ENCODE results near the gene HSP90AB1.
"Not testable (repeated sequence)": the region's sequence is repeated elsewhere in the genome, so short reads cannot be mapped to it uniquely, and the experiment has no call there.

The HSP90AB1 gene

GRCh38 chr6:44222486-44223318 is 24.2 kb upstream of the HSP90AB1 start:
- DNase-seq = no peak

- no peak for DNase-seq
Measured at GRCh38 chr6:44223319-44224028, 23.4 kb upstream of the HSP90AB1 start, which contains the start of gene SLC29A1. TSS of gene SLC29A1 (plus strand) at chr6:44223595. CDS start at chr6:44227314, 3,719 bp downstream.

DNA sequence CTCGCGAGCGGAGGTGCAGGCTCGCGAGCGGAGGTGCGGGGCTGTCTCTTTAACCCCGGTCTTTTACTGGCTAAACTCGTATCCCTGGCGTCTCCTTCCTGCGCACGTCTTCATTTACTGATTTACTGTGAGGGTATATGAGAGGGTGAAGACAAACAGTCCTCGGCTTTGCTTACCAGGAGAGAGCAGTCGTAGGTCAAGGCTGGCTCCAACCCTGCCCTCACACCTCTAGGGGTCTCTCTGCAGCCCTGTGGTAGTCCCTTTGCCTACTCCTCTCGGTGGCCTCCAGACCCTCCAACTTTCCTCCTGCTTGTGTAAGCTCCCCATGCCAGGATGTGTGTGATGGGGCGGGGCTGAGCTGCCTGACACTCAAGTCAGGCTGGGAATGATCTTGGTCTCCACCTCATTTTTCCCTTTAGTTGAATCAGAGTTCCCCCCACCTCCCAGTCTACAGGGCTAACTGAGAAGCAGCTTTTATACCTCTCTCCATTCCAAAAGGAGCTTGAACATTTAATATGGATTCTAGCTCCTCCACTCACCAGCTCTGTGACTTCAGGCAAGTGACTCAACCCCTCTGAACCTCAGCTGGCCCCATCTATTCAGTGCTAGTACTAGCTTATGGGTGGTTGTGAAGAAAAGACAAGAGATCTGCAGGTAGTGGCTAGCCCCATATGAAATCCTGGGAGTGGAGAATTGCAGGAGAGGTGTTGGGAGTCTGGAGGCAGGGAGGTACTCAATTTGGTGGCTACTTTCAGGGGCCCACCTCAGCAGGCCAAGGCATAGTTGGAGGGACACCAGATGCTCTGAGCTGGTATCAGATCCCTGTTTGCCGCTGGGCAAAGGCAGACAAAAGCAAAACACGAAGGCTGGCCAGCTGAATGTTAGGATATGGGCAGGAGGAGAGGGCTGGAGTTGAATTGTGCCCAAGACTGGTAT is 22.6 kb upstream of the HSP90AB1 start:
- no peak for DNase-seq

GRCh38 chr6:44224965-44225305 is 22.0 kb upstream of the HSP90AB1 start:
- no peak for DNase-seq

- no peak for DNase-seq
Measured at GRCh38 chr6:44225579-44226325, 21.1 kb upstream of the HSP90AB1 start.

- DNase-seq = no peak
Measured at GRCh38 chr6:44226368-44227147, 20.3 kb upstream of the HSP90AB1 start.

DNA sequence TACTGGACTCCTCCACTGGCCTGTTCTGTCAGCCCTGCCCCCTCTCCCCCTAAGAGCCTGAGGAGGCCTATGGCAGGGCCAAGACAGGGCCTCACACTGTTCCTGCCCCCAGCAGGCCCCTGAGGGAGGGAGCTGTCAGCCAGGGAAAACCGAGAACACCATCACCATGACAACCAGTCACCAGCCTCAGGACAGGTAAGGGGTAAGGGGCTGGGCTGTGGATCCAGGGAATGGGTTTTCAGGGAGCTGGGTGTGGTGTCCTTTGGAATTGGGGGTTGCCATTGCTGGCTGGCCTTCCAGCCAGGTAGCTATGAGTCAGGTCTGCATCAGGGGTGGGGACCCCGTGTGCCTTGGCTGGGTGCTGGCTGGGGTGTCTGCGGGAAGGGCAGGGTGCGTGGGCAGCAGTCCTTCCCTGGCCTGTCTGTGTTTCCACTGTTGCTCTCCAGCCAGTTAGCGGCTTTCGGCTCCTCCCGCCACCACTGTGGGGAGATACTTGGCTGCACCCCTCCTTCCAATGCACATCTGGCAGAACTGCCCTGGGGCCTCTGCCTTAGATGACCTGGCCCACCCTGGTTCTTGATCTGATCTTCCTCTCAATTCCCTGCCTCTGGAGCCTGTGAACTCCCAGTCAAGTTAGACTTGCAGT is 19.6 kb upstream of the HSP90AB1 start:
- DNase-seq = no peak

GRCh38 chr6:44228031-44228430 is 18.9 kb upstream of the HSP90AB1 start:
- DNase-seq = no peak

- DNase-seq = no peak
Measured at GRCh38 chr6:44228433-44228832, 18.5 kb upstream of the HSP90AB1 start.

- DNase-seq = no peak
Measured at GRCh38 chr6:44228836-44229235, 18.1 kb upstream of the HSP90AB1 start.

- DNase-seq = no peak
Measured at GRCh38 chr6:44229376-44230033, 17.4 kb upstream of the HSP90AB1 start.

GRCh38 chr6:44230034-44230675 is 16.7 kb upstream of the HSP90AB1 start:
- no peak for DNase-seq

GRCh38 chr6:44231426-44231825 is 15.5 kb upstream of the HSP90AB1 start:
- not testable (repeated sequence) for DNase-seq

DNA sequence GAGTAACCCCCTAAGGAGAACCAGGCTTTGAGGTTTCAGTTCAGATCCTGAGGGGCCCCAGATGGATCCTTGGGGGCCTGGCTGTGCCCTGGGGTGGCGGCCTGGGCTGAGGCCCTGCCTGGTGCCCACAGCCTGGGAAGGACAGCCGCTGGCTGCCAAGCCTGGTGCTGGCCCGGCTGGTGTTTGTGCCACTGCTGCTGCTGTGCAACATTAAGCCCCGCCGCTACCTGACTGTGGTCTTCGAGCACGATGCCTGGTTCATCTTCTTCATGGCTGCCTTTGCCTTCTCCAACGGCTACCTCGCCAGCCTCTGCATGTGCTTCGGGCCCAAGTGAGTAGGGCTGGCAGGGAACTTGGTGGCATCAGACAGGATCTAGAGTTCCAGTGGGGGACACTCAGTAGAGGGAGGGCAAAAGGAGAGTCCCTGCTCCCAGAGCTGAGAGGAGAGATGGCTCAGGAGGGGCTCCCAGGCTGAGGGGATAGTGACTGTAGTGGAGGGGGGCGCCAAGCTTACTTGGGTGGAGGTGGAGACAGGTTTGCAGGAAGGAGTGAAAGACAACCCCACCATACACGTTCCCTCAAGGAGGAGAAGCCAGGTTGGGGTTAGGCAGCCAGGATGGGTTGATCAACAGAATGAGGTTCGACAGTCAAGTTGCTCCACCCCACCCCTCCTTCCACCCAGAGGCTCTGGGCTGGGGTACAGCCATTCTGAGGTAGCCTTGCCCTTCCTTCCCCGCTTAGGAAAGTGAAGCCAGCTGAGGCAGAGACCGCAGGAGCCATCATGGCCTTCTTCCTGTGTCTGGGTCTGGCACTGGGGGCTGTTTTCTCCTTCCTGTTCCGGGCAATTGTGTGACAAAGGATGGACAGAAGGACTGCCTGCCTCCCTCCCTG is 14.0 kb upstream of the HSP90AB1 start:
- DNase-seq = no peak

GRCh38 chr6:44233567-44234100 is 13.3 kb upstream of the HSP90AB1 start:
- no peak for DNase-seq

GRCh38 chr6:44234101-44235025 is 12.5 kb upstream of the HSP90AB1 start:
- DNase-seq = no peak

- no peak for DNase-seq
Measured at GRCh38 chr6:44235269-44235668, 11.6 kb upstream of the HSP90AB1 start.
